HG03460 (cell line): ENCODE measurements around the gene FIGNL1.

Experiments used
- ATAC-seq: cut with Tn5 transposase; IDR thresholded peaks from one replicate; pipeline ENCODE4 v1.9.1; 2021; ENCODE audit not compliant: unreplicated experiment

The FIGNL1 gene

GRCh38 chr7:50399206-50399605 lies 50.9 kb downstream of the FIGNL1 start:
- ATAC-seq, result no peak

- no peak for ATAC-seq
Observed at GRCh38 chr7:50397971-50398324, 52.2 kb downstream of the FIGNL1 start.

GRCh38 chr7:50397320-50397970 lies 52.7 kb downstream of the FIGNL1 start:
- ATAC-seq, result peak; percentile 51

- ATAC-seq, result no peak
Observed at GRCh38 chr7:50396856-50397255, 53.3 kb downstream of the FIGNL1 start.

- no peak for ATAC-seq
Observed at GRCh38 chr7:50394315-50394714, 55.8 kb downstream of the FIGNL1 start.
